Stimulated activated CD4-positive, alpha-beta T cell treated with anti-CD3 and anti-CD28 coated beads, Interleukin-2, amount 100 ng/mL, for 24 hours (primary cell): ENCODE results near the gene SART1.
"Not testable (repeated sequence)": the region's sequence is repeated elsewhere in the genome, so short reads cannot be mapped to it uniquely, and the experiment has no call there.

Experiments
- DNase-seq, 2 donors: peaks; one replicate each; pipeline ENCODE4 v3.0.0-alpha.2; 2020

The SART1 gene

GRCh38 chr11:65932558-65932919, 29.0 kb upstream of the SART1 start:
- no peak for DNase-seq

- DNase-seq: no peak
These were observed 27.5 kb upstream of the SART1 start for GRCh38 chr11:65934014-65934413.

- DNase-seq: no peak
These were observed 23.8 kb upstream of the SART1 start for GRCh38 chr11:65937766-65938165.

- DNase-seq: no peak
These were observed 19.7 kb upstream of the SART1 start for GRCh38 chr11:65941720-65942310.

GRCh38 chr11:65942531-65942930, 19.0 kb upstream of the SART1 start:
- no peak for DNase-seq

- no peak for DNase-seq
These were observed 17.3 kb upstream of the SART1 start for GRCh38 chr11:65944191-65944590.

GRCh38 chr11:65944767-65945166, 16.8 kb upstream of the SART1 start:
- DNase-seq: no peak

- no peak for DNase-seq
These were observed 16.1 kb upstream of the SART1 start, which contains the start of gene TSGA10IP for GRCh38 chr11:65945430-65945911. Gene TSGA10IP (plus strand): TSS chr11:65945480. CDS start chr11:65945676, 196 bp downstream.

GRCh38 chr11:65945941-65946558, 15.5 kb upstream of the SART1 start:
- DNase-seq: no peak

- no peak for DNase-seq
These were observed 14.9 kb upstream of the SART1 start for GRCh38 chr11:65946655-65947054.

- no peak for DNase-seq
These were observed 14.4 kb upstream of the SART1 start for GRCh38 chr11:65947133-65947532.

- DNase-seq: no peak
These were observed 13.9 kb upstream of the SART1 start for GRCh38 chr11:65947603-65948125.

GRCh38 chr11:65950711-65951110, 10.8 kb upstream of the SART1 start:
- not testable (repeated sequence) for DNase-seq

GRCh38 chr11:65951641-65952040, 9.9 kb upstream of the SART1 start:
- DNase-seq: not testable (repeated sequence)

- no peak for DNase-seq
These were observed 9.4 kb upstream of the SART1 start for GRCh38 chr11:65952052-65952521.

- DNase-seq: no peak
These were observed 8.1 kb upstream of the SART1 start for GRCh38 chr11:65953471-65953870.

- DNase-seq: no peak
These were observed 6.8 kb upstream of the SART1 start for GRCh38 chr11:65954771-65955170.

- DNase-seq: no peak
These were observed 3.2 kb upstream of the SART1 start for GRCh38 chr11:65958291-65958690.

GRCh38 chr11:65958774-65959420, 2.6 kb upstream of the SART1 start:
- DNase-seq: no peak

- DNase-seq: no peak
These were observed 689 bp upstream of the SART1 start for GRCh38 chr11:65960824-65961266.

GRCh38 chr11:65962141-65962564, 619 bp downstream of the SART1 start:
- no peak for DNase-seq

GRCh38 chr11:65964906-65965305, 3.4 kb downstream of the SART1 start:
- no peak for DNase-seq

GRCh38 chr11:65965986-65966762, 4.6 kb downstream of the SART1 start:
- DNase-seq: no peak
